RWPE1 (cell line): ENCODE measurements around the gene TSPAN2.

Experiments
- CTCF ChIA-PET: fragments of 350-600 bp; sonication (Branson Sonifier 250); formaldehyde crosslinking; extraction: SDS; loops from one replicate; lab custom pipeline; 2021; lab: Yijun Ruan, JAX
- POLR2A ChIA-PET: fragments of 400-600 bp; formaldehyde crosslinking; extraction: SDS; loops from one replicate; lab custom pipeline; 2020; ENCODE audit warnings: antibody characterized with exemption; ENCODE audit not compliant: low non-redundant PET; lab: Yijun Ruan, JAX
- DNase-seq: peaks from one replicate; pipeline ENCODE4 v3.0.0; 2012; ENCODE audit warnings: low spot score
- H3K27ac ChIP-seq: fragments of 450-650 bp; 2 replicates; pipeline ENCODE4 v1.5.1; 2017
- CTCF ChIP-seq: fragments of 450-650 bp; conservative IDR thresholded peaks from 2 replicates; pipeline ENCODE4 v1.5.1; 2017; ENCODE audit warnings: low read depth, mild to moderate bottlenecking

TSPAN2 gene

DNA sequence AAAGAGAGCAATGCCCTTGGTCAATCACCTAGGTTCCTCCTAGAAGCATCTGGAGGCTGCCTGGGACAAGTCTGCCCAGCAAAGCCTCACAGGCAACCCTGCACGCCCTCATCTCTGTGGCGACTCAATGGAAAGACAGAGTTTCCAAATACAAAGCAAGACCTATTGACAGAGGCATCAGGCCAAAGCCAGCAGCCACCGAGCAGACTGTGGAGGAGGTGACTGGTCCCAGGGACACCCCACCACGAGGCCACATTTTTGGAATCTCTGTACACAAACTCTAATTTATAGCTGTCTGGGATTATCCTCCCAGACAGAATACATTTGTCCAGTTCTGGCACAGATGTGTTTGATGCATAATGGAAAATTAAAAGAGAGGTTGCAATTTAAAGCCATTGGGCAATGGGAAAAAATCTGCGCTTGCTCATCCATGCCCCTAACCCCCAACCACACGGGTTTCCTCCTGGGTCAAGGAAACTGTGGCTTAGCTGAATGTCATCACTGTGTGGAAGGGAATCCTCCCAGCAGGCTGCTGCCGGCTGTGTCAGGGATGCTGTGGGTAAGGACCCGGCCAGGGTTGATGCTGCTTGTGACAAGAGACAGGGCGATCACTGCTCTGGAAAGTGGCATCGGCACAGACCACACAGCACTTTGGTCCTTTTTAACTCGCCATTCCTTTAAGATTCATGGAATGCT, 14.3 kb downstream of the TSPAN2 start:
- CTCF ChIA-PET: interaction anchor here (1.0 kb wide), 1 partner anchor 23 kb away, joined by 5 read pairs; no protein-coding TSS in a partner anchor
- no peak overlapping the region for H3K27ac ChIP-seq
- no peak for TF ChIP-seq CTCF
- POLR2A ChIA-PET: no interaction called here
- DNase-seq: no peak

- no peak for DNase-seq
- H3K27ac ChIP-seq: no peak overlapping the region
- ChIA-PET POLR2A (no interaction called here), CTCF (interaction anchor here (0.6 to 0.7 kb wide), 2 partner anchors 22 to 733 kb away, joined by 3 to 4 read pairs; no protein-coding TSS in a partner anchor)
- TF ChIP-seq CTCF: no peak
These were observed 15.8 kb downstream of the TSPAN2 start for GRCh38 chr1:115073298-115074087.

DNA sequence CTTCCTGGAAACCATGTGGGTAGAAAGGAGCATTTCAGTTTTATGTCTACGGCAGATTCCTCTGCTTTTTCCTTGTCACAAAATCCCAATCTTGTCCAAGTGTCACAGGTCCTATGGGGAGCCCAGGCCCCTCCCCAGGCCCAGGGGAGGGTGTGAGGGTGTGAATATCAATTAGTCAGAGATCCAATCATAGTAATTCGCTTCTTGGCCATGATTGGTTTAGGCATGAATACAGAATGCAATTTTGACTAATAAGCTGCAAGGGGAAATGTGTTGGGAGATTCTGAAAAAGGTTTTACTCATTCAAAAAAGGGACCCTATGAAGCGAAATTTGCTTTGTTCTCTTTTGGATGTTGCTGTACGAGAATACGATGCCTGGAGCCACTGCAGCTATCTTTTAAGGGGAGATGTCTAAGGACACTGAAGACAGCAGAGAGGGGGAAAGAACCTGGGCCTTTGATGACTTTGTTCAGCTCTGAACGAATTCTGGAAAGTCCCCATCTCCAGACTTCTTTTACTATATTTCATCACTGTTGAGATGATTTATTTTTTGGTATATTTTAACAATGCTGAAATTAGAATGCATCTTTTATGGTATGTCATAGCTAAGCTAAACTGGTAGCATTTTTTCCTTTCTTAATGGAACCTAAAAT, 18.2 kb downstream of the TSPAN2 start:
- ChIA-PET CTCF (no interaction called here), POLR2A (no interaction called here)
- no peak for DNase-seq

GRCh38 chr1:115069659-115070308, 19.5 kb downstream of the TSPAN2 start:
- peak overlapping the region; percentile 82; the same call in 1 of the 2 replicates for H3K27ac ChIP-seq
- ChIA-PET CTCF (interaction anchor here (0.6 kb wide), 1 partner anchor 90 kb away, joined by 4 read pairs; no protein-coding TSS in a partner anchor), POLR2A (no interaction called here)
- no peak for TF ChIP-seq CTCF
- DNase-seq: no peak

More for the DNA sequence above, 18.2 kb downstream of the TSPAN2 start:
- H3K27ac ChIP-seq: no peak overlapping the region
- no peak for TF ChIP-seq CTCF

- CTCF ChIA-PET: no interaction called here
- DNase-seq: no peak
- POLR2A ChIA-PET: no interaction called here
- TF ChIP-seq CTCF: no peak
- H3K27ac ChIP-seq: peak overlapping the region; percentile 82
These were observed 20.3 kb downstream of the TSPAN2 start for GRCh38 chr1:115068826-115069585.
